Heart left ventricle (tissue), 16 donors: ENCODE results near the gene GIPC1. TPM values are rescaled to one million over a fixed set of nuclear protein-coding genes. Genes with fewer than 3 reads are reported as not detected.
"Not testable (repeated sequence)": the region's sequence is repeated elsewhere in the genome, so short reads cannot be mapped to it uniquely, and the experiment has no call there.

ENCODE experiments used
- ATAC-seq, 4 donors: fragments of 200-7000 bp; cut with Tn5 transposase; one replicate each; pipeline ENCODE4 v1.9.1; 2020 to 2022; ENCODE audit warnings: moderate library complexity in 4 of 4, mild to moderate bottlenecking in 3 of 4, moderate number of reproducible peaks in 1 of 4
- DNase-seq, 5 donors: peaks; one replicate each; pipeline ENCODE4 v3.0.0-alpha.2; 2020
- H3K27ac ChIP-seq, 12 donors: fragments of 200-600 bp; sonication (generic) in 4 of 12; one replicate each; pipeline versions ENCODE4 v1.5.0 to v1.8.0; 2016 to 2022; ENCODE audit warnings: mild to moderate bottlenecking in 2 of 12
- H3K27me3 ChIP-seq, 9 donors: fragments of 200-600 bp; sonication (generic) in 2 of 9; one replicate each; pipeline versions ENCODE4 v1.5.1 to v1.8.0; 2016 to 2022; ENCODE audit warnings: mild to moderate bottlenecking in 3 of 9
- H3K36me3 ChIP-seq, 9 donors: fragments of 200-600 bp; sonication (generic) in 2 of 9; one replicate each; pipeline versions ENCODE4 v1.5.0 to v1.8.0; 2018 to 2022; ENCODE audit warnings: mild to moderate bottlenecking in 2 of 9
- H3K4me1 ChIP-seq, 12 donors: fragments of 200-600 bp; sonication (generic) in 4 of 12; one replicate each; pipeline versions ENCODE4 v1.5.0 to v1.8.0; 2016 to 2022; ENCODE audit warnings: mild to moderate bottlenecking in 3 of 12
- H3K4me3 ChIP-seq, 12 donors: fragments of 200-600 bp; sonication (generic) in 4 of 12; one replicate each; pipeline versions ENCODE4 v1.5.0 to v1.8.0; 2017 to 2022; ENCODE audit warnings: mild to moderate bottlenecking in 9 of 12, moderate library complexity in 4 of 12
- H3K9me3 ChIP-seq, 12 donors: fragments of 200-600 bp; sonication (generic) in 4 of 12; one replicate each; pipeline versions ENCODE4 v1.5.0 to v1.8.0; 2016 to 2022; ENCODE audit warnings: mild to moderate bottlenecking in 1 of 12
- POLR2A ChIP-seq, 2 donors: fragments of 450-650 bp; IDR thresholded peaks; one replicate each; pipeline ENCODE4 v1.6.1; 2017; ENCODE audit warnings: antibody characterized with exemption in 2 of 2, mild to moderate bottlenecking in 2 of 2, moderate library complexity in 2 of 2
- WGBS, 4 donors: extraction: QIAGEN DNeasy Blood & Tissue Kit in 2 of 4; methylation state at CpG; one replicate each; pipeline versions ENCODE4 v1.1.5 to v1.1.7; 2013 to 2018; 5-methylcytosine and 5-hydroxymethylcytosine counted together
- intact Hi-C, 10 donors: fragments of 100-400 bp; cut with DNase I; formaldehyde crosslinking; loops; one replicate each; pipeline versions ENCODE4 v1.11.1 to v1.14.2; 2022
- polyA plus RNA-seq, 2 donors: library from polyadenylated mRNA; stranded (reverse); fragments of 200-250 nt; gene quantifications; one replicate each; pipeline ENCODE4 v1.2.3, GENCODE V29; 2013
- total RNA-seq, 9 donors: library from RNA; depleted of rRNA in 2 of 9; stranded (reverse); fragments of >200 nt in 2 of 9; fragmentation: NEBNext Ultra II Directional in 3 of 9; extraction: Animal tissue kit (Norgen Biotek cat#: 25700) in 3 of 9; gene quantifications; one replicate each; pipeline versions ENCODE4 v1.1.0 to v1.2.4, GENCODE V29; 2016 to 2023
- TF ChIP-seq, protein P1 (sequence below), 12 donors: fragments of 200-600 bp; sonication (generic) in 4 of 12; IDR thresholded peaks; one replicate each; pipeline versions ENCODE4 v1.5.0 to v1.8.0; 2018 to 2022; ENCODE audit warnings: antibody characterized with exemption in 12 of 12, mild to moderate bottlenecking in 5 of 12
- donor health status: ischemic (EF 13 %, LVEDD 7.1; RV severe dilation, severe dysfunction).
- donor health status: healthy with polysubstance abuse.
- donor health status: DM: no; HTN: yes; CAD: no.
- donor health status: DM: no; HTN: no; CAD: no.
- donor health status: ischemic (EF 25% LVEDD 6.9; RV normal size, moderate dysfunction).
- donor health status: ischemic (EF 25% LVEDD 5.7; RV mildly dilated, moderate dysfunction).
- donor health status: healthy.
- donor health status: DM: yes; HTN: yes; CAD: no.
- donor health status: ischemic (EF 35%, LVEDD 5.7; RV mildly dilated, moderate dysfunction).
- donor health status: nonischemic (EF 11% LVEDD 7.7; RV severe dilation, severe dysfunction).
- donor health status: DM: yes; HTN: yes; CAD: no.
- donor health status: PGD.
- donor health status: ischemic (EF 29% LVEDD 5.4; RV normal size, mild dysfunction).
- donor health status: nonischemic (EF 23%, LVEDD 6.1; RV moderate dilation, normal function).

GIPC1 gene
- total and polyA plus RNA-seq, 11 donors: 44.9 to 87.4 (median 49.7) TPM

- Histone ChIP-seq H3K4me1 (peaks cover 0 to 36% (median 18%) of the 10 kb centered on the region in 12 donors), H3K36me3 (peaks cover 0 to 14% (median 5%) of the 10 kb centered on the region in 9 donors), H3K27me3 (no peaks in the 10 kb centered on the region), H3K9me3 (no peaks in the 10 kb centered on the region), H3K4me3 (no peak overlapping the region), H3K27ac (no peak overlapping the region)
- no peak for ATAC-seq
- DNase-seq: no peak
- WGBS, 4 donors: 71 to 81% (median 75%) methylated on average over 4 to 5 of the region's 5 CpGs
- TF ChIP-seq, protein P1, sequence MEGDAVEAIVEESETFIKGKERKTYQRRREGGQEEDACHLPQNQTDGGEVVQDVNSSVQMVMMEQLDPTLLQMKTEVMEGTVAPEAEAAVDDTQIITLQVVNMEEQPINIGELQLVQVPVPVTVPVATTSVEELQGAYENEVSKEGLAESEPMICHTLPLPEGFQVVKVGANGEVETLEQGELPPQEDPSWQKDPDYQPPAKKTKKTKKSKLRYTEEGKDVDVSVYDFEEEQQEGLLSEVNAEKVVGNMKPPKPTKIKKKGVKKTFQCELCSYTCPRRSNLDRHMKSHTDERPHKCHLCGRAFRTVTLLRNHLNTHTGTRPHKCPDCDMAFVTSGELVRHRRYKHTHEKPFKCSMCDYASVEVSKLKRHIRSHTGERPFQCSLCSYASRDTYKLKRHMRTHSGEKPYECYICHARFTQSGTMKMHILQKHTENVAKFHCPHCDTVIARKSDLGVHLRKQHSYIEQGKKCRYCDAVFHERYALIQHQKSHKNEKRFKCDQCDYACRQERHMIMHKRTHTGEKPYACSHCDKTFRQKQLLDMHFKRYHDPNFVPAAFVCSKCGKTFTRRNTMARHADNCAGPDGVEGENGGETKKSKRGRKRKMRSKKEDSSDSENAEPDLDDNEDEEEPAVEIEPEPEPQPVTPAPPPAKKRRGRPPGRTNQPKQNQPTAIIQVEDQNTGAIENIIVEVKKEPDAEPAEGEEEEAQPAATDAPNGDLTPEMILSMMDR (IDR thresholded peaks at IDR 0.05): no peak
- no peak for TF ChIP-seq POLR2A (IDR thresholded peaks at IDR 0.05)
- intact Hi-C loops: no loop called here
These were observed 48.1 kb upstream of the GIPC1 start for GRCh38 chr19:14544047-14544446.

GRCh38 chr19:14542711-14543328 lies 46.9 kb upstream of the GIPC1 start:
- H3K4me3 ChIP-seq: no peak overlapping the region
- TF ChIP-seq POLR2A (IDR thresholded peaks at IDR 0.05): no peak
- TF ChIP-seq, protein P1 (IDR thresholded peaks at IDR 0.05): no peak
- no peaks in the 10 kb centered on the region for H3K27me3 ChIP-seq
- 34 to 49% (median 37%) methylated on average over 6 to 7 of the region's 7 CpGs for WGBS, 4 donors
- intact Hi-C loops: no loop called here
- DNase-seq: peak in 1 of 5 donors; percentile 55
- H3K4me1 ChIP-seq: peaks cover 0 to 39% (median 18%) of the 10 kb centered on the region in 12 donors
- H3K27ac ChIP-seq: peak overlapping the region in 10 of 12 donors; percentile 11 to 72 (median 59)
- peak; percentile 28 to 66 (median 40) for ATAC-seq
- H3K9me3 ChIP-seq: no peaks in the 10 kb centered on the region
- peaks cover 0 to 9% (median 0%) of the 10 kb centered on the region in 9 donors for H3K36me3 ChIP-seq

- H3K9me3 ChIP-seq, H3K27me3 ChIP-seq, H3K36me3 ChIP-seq, DNase-seq, intact Hi-C loops, H3K4me3 ChIP-seq, ATAC-seq: not testable (repeated sequence)
- 78 to 94% (median 83%) methylated on average over 5 of the region's 5 CpGs for WGBS, 4 donors
- Histone ChIP-seq H3K4me1 (peaks cover 0 to 46% (median 19%) of the 10 kb centered on the region in 12 donors), H3K27ac (peak overlapping the region in 1 of 12 donors; percentile 71)
These were observed 46.1 kb upstream of the GIPC1 start for GRCh38 chr19:14541979-14542378.

- Histone ChIP-seq H3K36me3 (peaks cover 0 to 5% (median 0%) of the 10 kb centered on the region in 9 donors), H3K27me3 (no peaks in the 10 kb centered on the region), H3K4me1 (peaks cover 0 to 42% (median 20%) of the 10 kb centered on the region in 12 donors), H3K27ac (no peak overlapping the region), H3K4me3 (no peak overlapping the region), H3K9me3 (no peaks in the 10 kb centered on the region)
- DNase-seq (no peak), ATAC-seq (no peak)
- 90 to 94% (median 90%) methylated on average over 19 of the region's 19 CpGs for WGBS, 4 donors
- intact Hi-C loops: no loop called here
- no peak for TF ChIP-seq POLR2A (IDR thresholded peaks at IDR 0.05)
- TF ChIP-seq, protein P1 (IDR thresholded peaks at IDR 0.05): no peak
These were observed 45.0 kb upstream of the GIPC1 start for GRCh38 chr19:14540741-14541525.
